Measurements from ENCODE around the gene ADAMTS2.

Gene ADAMTS2

DNA sequence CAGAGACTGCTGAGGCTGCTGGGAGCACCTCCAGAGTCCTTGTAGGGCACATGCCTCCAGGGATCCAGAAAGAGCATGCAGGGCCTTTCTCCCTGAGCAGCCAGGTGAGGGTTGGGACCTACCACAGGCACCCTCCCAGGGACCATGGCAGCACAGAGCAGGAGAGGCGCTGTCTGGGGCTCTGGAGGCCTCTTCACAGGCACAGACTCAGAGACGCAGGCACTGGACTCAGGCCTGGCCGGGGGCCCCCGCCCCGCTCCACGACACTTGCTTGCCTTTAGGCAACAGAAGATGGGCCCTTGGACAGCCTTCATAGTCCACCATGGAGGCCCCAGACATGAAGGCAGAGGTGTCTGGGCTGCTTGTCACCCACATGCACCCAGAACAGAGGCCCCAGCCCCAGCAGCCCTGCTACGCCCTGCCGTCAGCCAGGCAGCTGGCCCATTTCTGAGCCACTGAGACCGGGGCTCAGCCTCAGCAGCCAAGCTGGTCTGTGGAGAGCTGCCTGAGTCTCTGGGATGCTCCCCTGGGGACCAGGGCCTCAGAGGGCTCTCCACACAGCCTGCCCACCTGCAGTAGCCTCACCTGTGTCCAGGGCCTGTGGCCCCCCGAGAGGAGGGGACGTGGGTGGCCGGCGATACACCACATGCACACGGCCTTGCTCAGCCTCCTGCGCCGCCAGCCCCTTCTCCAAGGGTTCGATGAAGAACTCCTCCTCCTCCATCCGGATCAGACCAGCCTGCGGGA is 72.8 kb downstream of the ADAMTS2 start:
- DNase-seq (ENCODE audit: extremely low spot score), result no peak
- POLR2A ChIA-PET, result no interaction called here
- CTCF ChIA-PET, result no interaction called here
- TF ChIP-seq, protein P1, sequence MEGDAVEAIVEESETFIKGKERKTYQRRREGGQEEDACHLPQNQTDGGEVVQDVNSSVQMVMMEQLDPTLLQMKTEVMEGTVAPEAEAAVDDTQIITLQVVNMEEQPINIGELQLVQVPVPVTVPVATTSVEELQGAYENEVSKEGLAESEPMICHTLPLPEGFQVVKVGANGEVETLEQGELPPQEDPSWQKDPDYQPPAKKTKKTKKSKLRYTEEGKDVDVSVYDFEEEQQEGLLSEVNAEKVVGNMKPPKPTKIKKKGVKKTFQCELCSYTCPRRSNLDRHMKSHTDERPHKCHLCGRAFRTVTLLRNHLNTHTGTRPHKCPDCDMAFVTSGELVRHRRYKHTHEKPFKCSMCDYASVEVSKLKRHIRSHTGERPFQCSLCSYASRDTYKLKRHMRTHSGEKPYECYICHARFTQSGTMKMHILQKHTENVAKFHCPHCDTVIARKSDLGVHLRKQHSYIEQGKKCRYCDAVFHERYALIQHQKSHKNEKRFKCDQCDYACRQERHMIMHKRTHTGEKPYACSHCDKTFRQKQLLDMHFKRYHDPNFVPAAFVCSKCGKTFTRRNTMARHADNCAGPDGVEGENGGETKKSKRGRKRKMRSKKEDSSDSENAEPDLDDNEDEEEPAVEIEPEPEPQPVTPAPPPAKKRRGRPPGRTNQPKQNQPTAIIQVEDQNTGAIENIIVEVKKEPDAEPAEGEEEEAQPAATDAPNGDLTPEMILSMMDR (IDR thresholded peaks at IDR 0.05; ENCODE audit: control extremely low read depth, extremely low read depth, low read depth, missing control alignments), result no peak

DNA sequence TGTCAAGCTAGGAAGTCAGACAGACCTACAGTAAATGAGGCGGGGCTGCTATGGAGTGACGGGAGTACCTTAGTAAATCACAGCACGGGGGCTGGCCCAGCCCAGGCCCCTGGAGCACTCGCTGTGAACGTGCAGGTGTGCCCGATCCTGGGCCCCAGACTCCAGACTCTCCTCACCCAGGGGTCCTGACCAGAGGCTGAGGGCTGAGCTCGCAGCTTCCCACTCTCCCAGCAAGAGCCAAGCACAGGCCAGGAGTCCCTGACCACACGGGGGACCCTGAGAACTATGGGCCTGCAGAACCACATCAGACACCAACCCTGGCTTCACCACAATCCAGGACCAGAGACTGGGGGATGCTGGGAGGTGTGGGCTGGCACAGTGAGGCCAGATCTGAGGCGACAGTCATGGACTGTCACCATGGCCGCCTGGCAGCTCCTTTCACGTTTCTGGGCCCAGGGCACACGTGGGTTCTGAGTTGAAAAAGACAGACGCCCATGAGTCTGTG is 73.4 kb downstream of the ADAMTS2 start:
- TF ChIP-seq, protein P1 (IDR thresholded peaks at IDR 0.05; ENCODE audit: control extremely low read depth, extremely low read depth, low read depth, missing control alignments), result no peak
- ChIA-PET CTCF (no interaction called here), POLR2A (no interaction called here)
- no peak for DNase-seq (ENCODE audit: extremely low spot score)

DNA sequence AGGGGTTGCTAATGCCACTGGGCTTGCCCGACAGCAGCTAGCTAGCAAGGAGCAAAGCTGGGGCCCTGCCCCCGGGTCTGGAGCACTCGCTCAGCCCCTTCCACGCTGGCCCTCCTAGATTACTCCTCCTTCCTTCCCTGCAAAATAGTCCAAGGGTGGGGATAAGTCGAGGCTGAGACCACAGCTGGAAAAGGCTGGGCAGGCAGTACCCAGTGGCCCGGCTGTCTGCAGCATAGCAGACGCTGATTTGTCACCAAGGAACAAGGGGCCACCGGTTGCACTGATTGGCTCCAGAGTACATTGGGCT is 73.9 kb downstream of the ADAMTS2 start:
- TF ChIP-seq, protein P1 (IDR thresholded peaks at IDR 0.05; ENCODE audit: control extremely low read depth, extremely low read depth, low read depth, missing control alignments), result no peak
- CTCF ChIA-PET, result no interaction called here
- no peak for DNase-seq (ENCODE audit: extremely low spot score)
- POLR2A ChIA-PET, result no interaction called here

- POLR2A ChIA-PET, result no interaction called here
- CTCF ChIA-PET, result interaction anchor here (1.5 kb wide), 1 partner anchor 540 kb away, joined by 3 read pairs; the partner anchor contains the start of gene ZNF354A
- TF ChIP-seq, protein P1 (IDR thresholded peaks at IDR 0.05; ENCODE audit: control extremely low read depth, extremely low read depth, low read depth, missing control alignments), result no peak
- DNase-seq (ENCODE audit: extremely low spot score), result no peak
Measured at GRCh38 chr5:179270581-179271427, 74.5 kb downstream of the ADAMTS2 start.

- ChIA-PET CTCF (interaction anchor here (1.5 kb wide), 1 partner anchor 539 kb away, joined by 3 read pairs; the partner anchor contains the start of gene ZNF354A), POLR2A (no interaction called here)
- TF ChIP-seq, protein P1 (IDR thresholded peaks at IDR 0.05; ENCODE audit: control extremely low read depth, extremely low read depth, low read depth, missing control alignments), result no peak
- DNase-seq (ENCODE audit: extremely low spot score), result no peak
Measured at GRCh38 chr5:179269781-179270543, 75.3 kb downstream of the ADAMTS2 start.
